HG02678 (cell line): Measurements from ENCODE around the gene DDI2.
"Not testable (repeated sequence)": the region's sequence is repeated elsewhere in the genome, so short reads cannot be mapped to it uniquely, and the experiment has no call there.

Experiments used
- ATAC-seq: cut with Tn5 transposase; IDR thresholded peaks from one replicate; pipeline ENCODE4 v1.9.1; 2021; ENCODE audit warnings: mild to moderate bottlenecking, moderate library complexity; ENCODE audit not compliant: unreplicated experiment

Gene DDI2

GRCh38 chr1:15617173-15618076 lies at the start of gene DDI2:
Gene DDI2 (plus strand): TSS chr1:15617458. CDS start chr1:15617671, 213 bp downstream.
- ATAC-seq = peak; percentile 79

GRCh38 chr1:15568387-15569073 lies 48.7 kb upstream of the DDI2 start:
- ATAC-seq = no peak

- ATAC-seq = no peak
These were observed 46.4 kb upstream of the DDI2 start for GRCh38 chr1:15570861-15571260.

- ATAC-seq = no peak
These were observed 46.0 kb upstream of the DDI2 start for GRCh38 chr1:15571266-15571665.

- no peak for ATAC-seq
These were observed 43.8 kb upstream of the DDI2 start for GRCh38 chr1:15573477-15573876.

GRCh38 chr1:15574741-15575140 lies 42.5 kb upstream of the DDI2 start:
- ATAC-seq = no peak

GRCh38 chr1:15575549-15576150 lies 41.6 kb upstream of the DDI2 start:
- ATAC-seq = no peak

- ATAC-seq = no peak
These were observed 39.6 kb upstream of the DDI2 start for GRCh38 chr1:15577691-15578090.

GRCh38 chr1:15578921-15579682 lies 38.2 kb upstream of the DDI2 start:
- peak; percentile 33 for ATAC-seq

GRCh38 chr1:15579683-15580047 lies 37.6 kb upstream of the DDI2 start:
- peak; percentile 42 for ATAC-seq

- no peak for ATAC-seq
These were observed 34.1 kb upstream of the DDI2 start for GRCh38 chr1:15583016-15583706.

GRCh38 chr1:15584489-15585363 lies 32.5 kb upstream of the DDI2 start, which contains the start of gene AGMAT:
Gene AGMAT (minus strand): TSS chr1:15585051. CDS start chr1:15584967, 84 bp downstream.
- peak; percentile 57 for ATAC-seq

- no peak for ATAC-seq
These were observed 25.0 kb upstream of the DDI2 start for GRCh38 chr1:15592285-15592684.

GRCh38 chr1:15595809-15596617 lies 21.2 kb upstream of the DDI2 start:
- no peak for ATAC-seq

- no peak for ATAC-seq
These were observed 18.8 kb upstream of the DDI2 start for GRCh38 chr1:15598436-15598835.

- peak; percentile 96 for ATAC-seq
These were observed 13.9 kb upstream of the DDI2 start for GRCh38 chr1:15603050-15603965.

GRCh38 chr1:15603966-15604282 lies 13.3 kb upstream of the DDI2 start:
- not testable (repeated sequence) for ATAC-seq

GRCh38 chr1:15604400-15604799 lies 12.9 kb upstream of the DDI2 start:
- not testable (repeated sequence) for ATAC-seq
